Limb (tissue), 2 donors: ENCODE data around the gene CORIN.

Experiments
- DNase-seq, 2 donors: peaks; one replicate each; pipeline ENCODE4 v3.0.0-alpha.2; 2016; ENCODE audit errors: extremely low spot score in 2 of 2

Gene CORIN

DNA sequence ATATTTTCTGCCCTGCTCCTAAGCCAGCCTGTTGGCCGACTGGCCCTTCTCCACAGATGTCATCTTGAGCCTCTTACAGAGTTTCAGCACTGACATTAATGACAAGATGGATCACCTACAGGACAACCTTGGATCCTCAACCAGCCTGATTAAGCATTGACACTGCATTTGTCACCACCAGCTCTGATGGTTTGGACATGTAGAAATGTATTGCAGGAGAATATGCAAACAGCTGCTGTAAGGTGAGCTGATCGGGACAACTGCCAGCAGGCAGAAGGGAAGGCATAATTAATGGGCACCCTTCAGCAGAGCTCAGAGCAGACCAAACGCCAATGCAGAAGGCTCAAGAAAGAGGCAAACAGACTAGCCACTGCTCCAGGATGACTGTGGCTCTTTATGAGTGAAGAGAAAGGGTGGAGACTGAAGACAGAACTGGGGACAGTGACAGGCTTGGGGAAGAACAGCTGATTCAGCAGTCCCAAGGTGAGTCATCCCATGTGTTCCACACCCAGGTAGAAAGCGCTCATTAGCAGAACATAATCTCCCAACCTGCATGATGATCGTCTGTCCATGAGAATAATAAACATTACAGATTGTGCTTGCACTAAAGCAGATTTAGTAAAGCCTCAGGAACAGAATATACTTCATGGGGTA is 6.7 kb downstream of the CORIN start:
- DNase-seq, result no peak

DNA sequence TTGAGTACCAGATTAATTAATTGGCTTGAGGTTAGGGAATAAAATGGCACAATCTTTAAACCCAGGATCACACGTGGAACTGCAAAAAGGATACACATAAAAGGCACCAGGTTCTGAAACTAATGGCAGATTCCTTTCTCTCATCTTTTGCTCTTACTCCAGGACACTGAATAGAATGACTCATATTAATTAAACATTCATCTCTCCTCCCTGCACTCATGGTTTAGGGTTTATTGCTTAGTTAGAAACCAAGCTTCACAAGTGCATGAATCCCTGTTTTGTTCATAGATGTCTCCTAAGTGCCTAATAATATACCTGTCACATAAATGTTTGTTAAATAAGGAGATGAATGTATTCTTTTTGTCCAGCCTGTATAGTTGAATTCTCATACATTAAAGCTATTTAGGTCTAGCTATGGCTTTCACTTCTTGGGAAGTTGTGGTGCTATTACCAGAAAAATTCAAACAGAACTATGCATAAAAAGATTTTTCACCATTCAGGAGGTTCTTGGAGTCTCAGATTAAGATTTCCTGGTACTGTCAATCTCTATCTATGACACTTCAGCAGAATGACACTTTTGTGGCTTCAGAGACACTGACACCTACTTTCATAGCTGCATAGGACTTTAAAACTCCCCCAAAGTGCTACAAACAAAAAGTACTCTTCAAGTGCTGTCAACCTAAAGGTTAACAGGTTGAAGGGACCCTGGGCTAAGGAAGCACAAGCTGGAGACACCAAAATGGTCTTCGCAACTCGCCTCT is 7.4 kb downstream of the CORIN start:
- no peak for DNase-seq

DNA sequence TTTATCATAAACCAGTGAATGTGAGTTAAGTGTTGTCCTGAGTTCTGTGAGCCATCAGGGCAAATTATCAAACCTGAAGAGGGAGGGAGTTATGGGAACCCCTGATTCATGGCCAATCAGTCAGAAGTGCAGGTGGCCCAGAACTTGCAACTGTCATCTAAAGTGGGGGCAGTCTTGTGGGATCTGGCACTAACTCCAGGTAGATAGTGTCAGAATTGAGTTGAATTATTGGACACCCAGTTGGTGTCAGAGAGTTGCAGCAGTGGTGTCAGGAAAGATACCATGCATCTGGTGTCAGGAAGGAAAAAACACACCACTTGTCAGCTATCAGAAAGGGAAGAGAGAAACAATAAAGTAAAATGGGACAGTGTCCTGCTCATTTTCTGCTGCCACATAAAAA is 8.4 kb downstream of the CORIN start:
- DNase-seq, result no peak

GRCh38 chr4:47827343-47828047 is 10.4 kb downstream of the CORIN start:
- no peak for DNase-seq

GRCh38 chr4:47824840-47825239 is 13.0 kb downstream of the CORIN start:
- DNase-seq, result peak in 1 of 2 donors; percentile 38

- DNase-seq, result no peak
Measured at GRCh38 chr4:47819178-47819577, 18.7 kb downstream of the CORIN start.

DNA sequence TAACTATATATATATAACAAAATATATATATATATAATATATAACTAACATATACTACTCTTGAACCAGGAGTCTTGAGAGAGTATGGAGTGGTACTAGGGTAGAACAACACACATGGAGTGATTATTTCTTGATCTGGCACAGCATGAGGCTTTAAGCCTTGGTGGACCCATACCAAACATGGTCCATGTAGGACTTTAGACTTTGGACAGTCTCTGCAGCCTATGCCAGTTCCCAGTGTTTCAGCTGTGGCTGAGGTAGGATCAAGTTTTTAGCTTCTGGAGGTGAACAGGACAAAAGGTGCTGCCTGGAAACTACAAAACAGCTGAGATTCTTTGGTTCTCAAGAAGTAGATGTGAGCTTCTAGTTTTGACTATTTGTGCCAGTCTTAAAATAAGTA is 20.6 kb downstream of the CORIN start:
- DNase-seq, result no peak

DNA sequence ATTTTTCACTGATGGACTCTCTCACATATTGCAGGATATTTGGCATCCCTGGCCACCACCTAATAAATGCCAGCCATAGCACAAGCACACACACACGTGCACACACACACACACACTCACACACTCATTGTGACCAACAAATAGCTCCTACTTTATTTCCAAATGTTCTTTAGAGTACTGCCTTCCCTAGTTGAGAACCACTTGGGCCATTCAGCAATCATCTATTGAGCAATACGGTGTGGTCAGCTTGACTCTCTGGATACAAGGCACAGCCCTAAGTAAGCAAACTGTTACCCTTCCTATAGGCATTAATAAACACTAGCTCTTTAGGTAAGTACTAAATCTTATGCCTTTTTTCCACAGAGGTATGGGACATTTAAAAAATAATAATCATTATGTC is 21.1 kb downstream of the CORIN start:
- DNase-seq, result no peak

GRCh38 chr4:47814618-47815295 is 23.1 kb downstream of the CORIN start:
- DNase-seq, result peak in 1 of 2 donors; percentile 40

GRCh38 chr4:47809654-47810203 is 28.1 kb downstream of the CORIN start:
- DNase-seq, result no peak

GRCh38 chr4:47804598-47804997 is 33.3 kb downstream of the CORIN start:
- no peak for DNase-seq

GRCh38 chr4:47801481-47802002 is 36.3 kb downstream of the CORIN start:
- DNase-seq, result no peak

- DNase-seq, result no peak
Measured at GRCh38 chr4:47798165-47798564, 39.7 kb downstream of the CORIN start.

GRCh38 chr4:47791965-47792364 is 45.9 kb downstream of the CORIN start:
- no peak for DNase-seq

GRCh38 chr4:47790105-47790504 is 47.8 kb downstream of the CORIN start:
- no peak for DNase-seq

DNA sequence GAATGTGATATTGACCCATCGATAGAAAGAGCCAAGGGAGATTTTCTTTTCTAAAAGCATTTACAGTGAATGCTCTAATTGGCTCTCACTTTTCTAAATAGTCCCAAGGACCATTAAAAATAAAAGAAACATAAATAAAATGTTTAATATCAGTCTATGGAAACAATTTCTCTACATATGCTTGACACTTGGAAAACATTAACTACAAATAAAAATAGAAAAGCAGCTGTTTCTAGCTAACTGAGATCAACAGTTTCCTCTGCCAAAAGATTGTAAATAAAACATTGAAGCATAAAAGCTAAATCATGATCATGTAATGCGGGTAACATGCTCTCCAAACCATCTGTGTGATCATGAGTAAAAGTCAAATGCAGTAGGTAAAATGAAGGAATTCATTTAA is 49.7 kb downstream of the CORIN start:
- DNase-seq, result peak in 1 of 2 donors; percentile 29

DNA sequence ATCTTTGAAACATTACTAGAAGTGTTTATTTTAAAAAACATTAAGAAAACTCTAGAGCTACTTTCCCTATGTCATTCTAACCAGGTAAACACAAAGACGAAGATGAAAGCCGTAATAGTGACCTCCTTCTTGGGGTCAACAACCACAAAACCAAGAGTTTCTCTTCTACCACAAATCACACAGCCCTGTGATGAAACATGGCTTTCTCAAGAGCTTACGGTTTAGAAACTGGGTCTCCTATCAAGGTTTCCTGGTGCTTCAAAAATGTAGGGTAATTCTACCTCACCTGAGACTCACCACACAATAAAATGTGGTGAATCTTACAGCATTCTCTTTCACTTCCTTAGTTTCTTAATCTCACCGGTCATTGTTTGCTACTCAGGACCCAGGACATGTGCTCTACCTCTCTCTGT is 50.9 kb downstream of the CORIN start:
- DNase-seq, result no peak

GRCh38 chr4:47785153-47785552 is 52.7 kb downstream of the CORIN start:
- DNase-seq, result no peak

GRCh38 chr4:47784222-47784621 is 53.6 kb downstream of the CORIN start:
- DNase-seq, result no peak

DNA sequence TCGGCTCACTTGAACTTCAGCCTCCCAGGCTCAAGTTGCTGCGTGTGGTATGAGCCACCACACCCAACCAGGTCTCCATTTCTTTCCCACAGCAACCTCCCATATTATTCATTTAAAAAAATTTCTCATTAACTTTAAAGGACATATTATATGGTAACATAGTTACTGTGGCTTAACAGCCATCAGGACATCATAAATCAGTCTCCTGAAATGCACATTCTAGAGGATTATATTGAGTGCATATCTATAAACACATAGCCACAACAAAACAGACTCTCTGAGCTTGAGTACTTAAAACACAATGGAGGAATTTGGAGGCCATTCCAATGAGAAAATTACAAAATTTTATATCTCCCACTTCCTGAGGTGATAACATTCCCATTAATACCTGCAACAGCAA is 61.5 kb downstream of the CORIN start:
- DNase-seq, result no peak

DNA sequence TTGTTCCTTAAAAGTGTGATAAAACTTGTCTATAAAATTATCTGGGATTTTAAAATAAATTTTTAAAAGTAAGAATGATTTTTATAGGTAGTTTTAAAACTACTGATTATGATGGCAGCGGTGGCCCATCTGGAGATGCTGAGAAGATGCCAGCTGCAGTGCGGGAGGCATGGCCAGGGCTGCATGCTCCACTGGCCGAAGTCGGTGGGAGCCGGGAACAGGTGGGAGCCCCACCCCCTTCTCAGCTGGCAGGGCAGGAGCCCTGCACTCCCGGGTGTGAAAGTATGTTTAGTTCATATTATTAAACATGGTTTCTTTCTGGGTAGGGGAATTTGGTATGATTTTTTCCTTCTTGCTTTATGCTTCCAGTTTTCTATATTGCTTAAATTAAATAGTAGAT is 63.8 kb downstream of the CORIN start:
- no peak for DNase-seq
